ENCODE data around the gene CD1D.
"Not testable (repeated sequence)": the region's sequence is repeated elsewhere in the genome, so short reads cannot be mapped to it uniquely, and the experiment has no call there.

The CD1D gene

GRCh38 chr1:158176849-158177699 is 3.6 kb upstream of the CD1D start:
- not testable (repeated sequence) for FAIRE-seq

DNA sequence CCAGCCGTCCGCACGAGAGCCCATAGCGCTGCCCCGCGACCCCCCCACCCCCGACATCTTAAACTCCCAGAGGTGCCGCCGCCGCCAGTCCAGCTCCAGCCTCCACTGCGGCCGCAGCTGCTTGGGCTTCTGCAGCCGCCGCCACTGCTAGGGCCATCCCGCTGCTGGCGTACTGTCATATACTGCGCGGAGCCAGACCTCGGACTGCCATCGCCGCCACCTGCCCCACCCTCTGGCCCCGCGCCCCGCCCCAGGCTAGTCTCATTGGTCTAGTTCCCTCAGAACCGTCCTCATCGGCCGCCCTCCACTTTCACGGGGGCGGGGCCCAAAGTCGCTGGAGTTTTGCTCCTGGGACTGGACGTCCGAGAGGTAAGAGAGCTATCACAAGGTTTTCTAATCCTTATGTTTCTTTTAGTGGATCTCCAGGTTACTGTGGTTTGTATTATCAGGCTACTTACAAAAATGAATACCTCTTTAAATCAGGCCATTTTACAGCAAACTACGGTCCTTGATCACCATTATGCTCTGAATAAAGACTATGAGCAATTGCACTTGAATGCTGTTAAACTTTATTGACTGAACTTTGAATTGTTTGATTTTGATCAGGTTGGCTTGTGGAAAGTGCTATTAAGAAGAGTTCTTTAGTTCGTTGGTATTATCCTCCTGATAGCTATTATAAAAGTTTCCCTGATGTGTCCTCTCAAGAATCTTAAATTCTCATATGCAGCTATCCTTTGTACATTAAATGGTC is 2.8 kb upstream of the CD1D start:
- FAIRE-seq: no peak

DNA sequence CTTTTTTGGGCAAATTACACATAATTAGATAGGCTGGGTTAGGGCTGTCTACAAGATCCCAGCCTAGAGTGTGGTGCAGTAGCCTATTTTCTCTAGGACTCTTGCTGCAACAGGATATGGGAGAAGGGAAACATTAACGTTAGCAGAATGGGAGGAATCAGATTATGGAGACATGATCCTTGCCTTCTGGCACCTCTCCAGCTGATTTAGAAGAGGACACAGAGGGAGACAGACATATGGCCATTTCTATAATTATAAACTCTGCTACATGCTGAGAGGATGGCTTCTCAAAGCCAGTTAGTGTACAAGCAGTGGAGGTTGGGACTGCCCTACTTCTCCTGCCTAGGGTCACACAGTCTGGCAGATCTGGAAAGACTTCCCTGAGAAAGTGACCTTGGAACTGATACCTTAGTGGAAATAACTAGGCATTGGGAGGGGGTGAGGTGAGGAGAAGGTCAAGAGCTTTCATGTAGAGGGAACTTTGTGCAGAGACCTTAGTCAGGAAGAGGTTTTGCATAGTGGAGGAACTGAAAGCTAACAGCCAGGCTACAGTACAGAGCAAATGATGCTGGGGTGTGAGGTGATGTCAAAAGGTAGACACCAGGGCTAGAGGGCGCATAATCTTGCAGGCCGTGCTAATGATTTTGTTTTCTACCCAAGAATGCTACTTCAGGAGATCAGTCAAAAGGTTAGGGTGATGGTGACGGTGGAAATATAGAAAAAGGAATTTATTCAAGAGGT is 1.2 kb upstream of the CD1D start:
- FAIRE-seq: no peak

GRCh38 chr1:158181577-158181922 is 855 bp downstream of the CD1D start:
- no peak for FAIRE-seq

- no peak for FAIRE-seq
Measured at GRCh38 chr1:158185770-158186169, 5.1 kb downstream of the CD1D start.

GRCh38 chr1:158186180-158186579 is 5.5 kb downstream of the CD1D start:
- no peak for FAIRE-seq

DNA sequence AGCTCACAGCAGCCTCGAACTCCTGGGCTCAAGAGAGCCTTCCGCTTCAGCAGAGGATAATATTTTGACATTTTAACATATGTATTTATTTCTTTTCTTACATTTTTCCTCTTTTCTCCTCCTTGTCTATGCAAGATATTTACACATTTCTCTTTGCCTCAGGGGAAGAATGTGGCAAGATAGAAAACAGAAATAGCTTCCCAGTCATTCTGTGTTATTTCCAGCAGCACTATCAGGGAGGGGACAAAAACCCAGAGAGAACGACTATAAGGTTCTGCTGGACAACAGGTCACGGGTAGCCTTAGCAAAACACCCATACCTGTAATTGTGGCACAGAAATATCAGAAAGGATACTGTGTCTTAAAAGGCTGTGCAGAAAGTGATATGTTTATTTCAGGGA is 7.9 kb downstream of the CD1D start:
- no peak for FAIRE-seq

DNA sequence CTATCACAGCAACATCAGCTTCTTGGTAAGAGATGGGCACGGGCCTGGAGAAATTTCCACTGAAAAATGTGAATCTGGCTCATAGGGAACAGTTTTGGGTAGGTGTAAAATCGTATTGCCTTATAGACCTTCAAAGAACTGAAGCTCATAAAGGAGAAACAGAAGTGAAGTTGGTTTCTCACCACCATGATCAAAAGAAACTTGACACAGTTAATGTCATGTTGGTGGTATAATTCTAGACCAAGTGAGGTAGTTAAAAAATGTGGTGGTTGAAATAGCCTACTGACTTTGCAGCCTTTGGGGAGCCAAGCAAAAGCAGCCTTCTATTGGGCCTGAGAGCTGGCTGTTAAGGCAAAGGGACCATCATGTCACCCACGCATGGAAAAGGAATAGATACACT is 8.9 kb downstream of the CD1D start:
- FAIRE-seq: no peak

- no peak for FAIRE-seq
Measured at GRCh38 chr1:158191299-158191698, 10.6 kb downstream of the CD1D start.

DNA sequence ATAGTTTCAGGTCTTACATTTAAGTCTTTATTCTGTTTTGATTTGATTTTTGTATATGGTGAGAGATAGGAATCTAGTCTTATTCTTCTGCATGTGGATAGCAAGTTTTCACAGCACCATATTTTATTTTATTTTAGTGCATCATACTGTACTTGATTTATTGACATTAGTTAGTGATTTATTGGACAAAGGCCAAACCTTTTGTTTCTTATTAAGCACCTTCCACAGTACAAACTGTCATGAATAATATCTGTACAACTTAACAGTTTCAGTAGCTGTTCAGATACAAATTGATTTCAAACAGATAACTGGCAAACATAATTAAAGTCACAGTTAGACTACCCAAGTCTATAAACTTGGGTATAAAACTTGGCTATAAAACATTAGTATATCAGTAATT is 15.8 kb downstream of the CD1D start:
- no peak for FAIRE-seq

GRCh38 chr1:158199849-158200248 is 19.2 kb downstream of the CD1D start:
- no peak for FAIRE-seq

DNA sequence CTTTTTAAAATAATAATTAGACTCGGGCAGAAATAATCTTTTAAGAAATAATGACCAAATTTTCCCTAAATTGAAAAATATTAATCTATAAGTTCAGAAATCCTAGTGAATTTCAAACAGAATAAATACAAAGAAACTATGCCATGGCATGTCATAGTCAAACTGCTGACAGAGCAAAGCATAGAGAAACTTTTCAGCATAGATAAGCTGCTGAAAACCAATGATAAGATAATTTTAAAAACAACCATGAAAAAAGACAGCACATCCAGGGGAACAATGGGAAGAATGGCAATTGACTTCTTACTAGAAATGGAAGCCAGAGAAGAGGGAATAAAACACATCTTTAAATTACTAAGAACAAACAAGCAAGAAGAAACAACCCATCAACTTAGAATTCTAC is 19.8 kb downstream of the CD1D start:
- FAIRE-seq: no peak

- FAIRE-seq: peak; percentile 99
Measured at GRCh38 chr1:158203693-158204457, 23.2 kb downstream of the CD1D start.

GRCh38 chr1:158204458-158204827 is 23.7 kb downstream of the CD1D start:
- FAIRE-seq: no peak

DNA sequence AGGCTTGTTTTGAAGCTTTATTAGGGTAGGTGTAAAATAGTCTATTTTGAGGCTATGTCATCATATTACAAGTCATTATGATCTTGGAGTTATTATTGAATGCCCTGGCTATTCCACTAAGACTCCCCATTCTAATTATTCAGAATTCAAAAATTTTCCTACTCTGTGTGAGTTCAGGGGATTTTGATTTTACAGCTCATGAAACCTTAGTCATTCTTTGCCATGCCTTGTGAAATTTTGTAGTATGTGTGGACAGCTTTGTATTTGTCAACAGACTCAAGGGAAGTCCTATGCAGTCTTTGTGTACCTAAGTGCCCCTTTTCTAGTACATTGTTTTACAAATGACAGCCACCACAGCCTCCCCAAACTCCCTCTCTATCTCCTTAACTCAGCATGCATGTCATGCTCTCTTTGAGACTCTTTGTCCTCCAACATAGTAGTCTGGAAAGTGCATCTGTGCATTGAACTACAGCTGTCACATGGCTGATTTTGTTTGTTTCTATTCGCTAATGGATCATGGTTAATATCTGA is 28.0 kb downstream of the CD1D start:
- FAIRE-seq: no peak

DNA sequence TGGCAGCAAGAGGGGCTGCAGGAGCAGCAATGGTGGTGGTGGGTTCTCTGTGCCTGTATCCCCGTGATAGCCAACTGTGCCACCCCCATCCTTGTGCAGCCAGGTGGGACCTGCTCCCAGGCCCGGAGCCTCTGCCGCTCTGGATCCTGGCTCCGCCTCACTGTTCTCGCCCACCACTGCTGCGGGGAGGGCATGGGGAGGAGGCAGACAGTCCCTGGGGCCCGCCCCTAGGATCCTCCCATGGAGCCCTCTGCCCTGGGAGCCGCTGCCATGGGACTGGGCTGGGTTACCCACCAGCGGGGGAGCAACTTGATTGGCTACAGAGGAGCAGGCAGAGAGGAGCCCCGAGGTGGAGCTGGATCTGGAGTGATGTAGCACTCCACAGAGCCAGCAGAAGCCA is 31.6 kb downstream of the CD1D start:
- FAIRE-seq: no peak

- FAIRE-seq: not testable (repeated sequence)
Measured at GRCh38 chr1:158223445-158223844, 42.8 kb downstream of the CD1D start.

DNA sequence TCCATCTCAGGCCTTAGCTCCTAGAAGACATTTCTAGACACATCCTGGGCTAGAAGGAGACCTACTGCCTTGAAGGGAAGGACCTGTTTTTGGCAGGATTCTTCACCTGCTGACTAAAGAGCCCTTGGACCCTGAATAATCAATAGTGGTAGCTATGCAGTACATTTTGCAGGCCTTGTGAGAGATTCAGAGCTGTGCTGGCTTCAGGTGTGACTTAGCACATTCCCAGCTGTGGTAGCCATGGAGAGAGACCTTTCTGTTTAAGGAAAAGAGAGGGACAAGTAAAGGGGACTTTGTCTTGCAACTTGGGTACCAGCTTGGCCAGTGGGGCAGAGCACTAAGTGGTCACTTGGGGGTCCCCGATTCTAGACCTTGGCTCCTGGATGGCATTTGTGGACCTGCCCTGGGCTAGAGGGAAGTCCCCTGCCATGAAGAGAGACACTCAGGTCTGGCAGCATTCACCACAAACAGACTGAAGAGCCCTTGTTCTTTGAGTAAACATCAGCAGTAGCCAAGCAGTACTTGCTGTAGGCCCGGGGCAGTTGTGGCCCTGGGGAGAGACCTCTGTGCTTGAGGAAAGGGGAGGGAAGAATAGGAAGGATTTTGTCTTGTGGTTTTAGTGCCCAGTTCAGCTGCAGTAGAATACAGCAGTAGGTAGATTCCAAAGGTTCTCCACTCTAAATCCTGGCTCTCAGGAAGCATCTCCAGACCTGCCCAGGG is 47.4 kb downstream of the CD1D start:
- no peak for FAIRE-seq

All from islet of Langerhans (tissue), 1 donor.